ENCODE data around the gene TMTC4.

TMTC4 gene

DNA sequence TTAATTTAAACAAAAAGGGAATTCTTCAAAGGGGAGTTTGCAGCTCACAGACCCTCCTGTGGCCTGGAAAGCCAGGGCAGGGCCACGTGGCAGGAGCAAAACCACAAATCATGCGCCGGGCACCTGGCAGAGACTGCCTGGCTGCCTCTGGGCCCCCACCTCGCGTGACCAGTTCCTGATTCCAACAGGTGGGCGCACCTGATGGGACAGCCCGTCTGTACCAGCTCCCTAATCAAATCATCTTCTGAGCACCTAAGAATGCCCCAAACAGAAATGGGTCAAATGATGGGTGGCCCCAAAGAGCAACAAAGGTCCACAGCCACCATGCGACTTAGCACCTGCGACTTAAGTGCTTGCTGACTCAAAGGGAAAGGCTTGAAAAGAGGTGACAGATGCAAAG is 9.2 kb downstream of the TMTC4 start:
- DNase-seq (ENCODE audit: low read depth): no peak

DNA sequence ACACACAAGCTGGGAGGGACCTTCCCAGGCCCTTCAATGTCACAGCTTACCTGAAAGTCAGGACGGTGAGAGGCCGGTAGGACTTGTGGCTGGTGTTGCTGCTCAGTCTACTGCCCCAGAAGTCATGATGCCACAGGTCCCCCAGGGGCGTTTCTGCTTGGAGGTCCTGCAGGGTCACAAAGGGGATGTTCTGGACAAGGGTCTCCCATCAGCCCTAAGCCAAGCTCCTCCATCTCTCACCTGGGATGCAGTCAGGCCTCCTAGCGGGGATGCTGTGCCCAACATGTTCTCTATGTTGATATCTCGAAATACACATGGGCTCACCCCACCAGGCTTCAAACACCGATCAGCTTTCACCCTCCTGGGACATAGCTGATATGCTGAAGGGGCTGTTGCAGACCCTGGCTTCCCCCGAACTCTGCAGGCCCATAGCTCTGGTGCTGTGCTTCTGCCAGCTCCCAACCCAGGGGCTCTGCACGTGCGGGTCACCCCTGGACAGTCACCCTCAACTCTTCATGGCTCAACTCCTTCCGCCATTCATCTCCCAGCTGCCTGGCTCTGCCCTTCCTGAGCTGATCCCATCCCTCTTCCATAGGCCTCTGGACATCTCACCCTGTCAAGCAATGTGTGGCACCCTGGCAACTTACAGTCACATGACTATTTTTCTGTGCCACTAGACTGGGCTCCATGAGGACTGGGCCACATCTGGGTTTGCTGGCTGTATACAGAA is 10.3 kb downstream of the TMTC4 start:
- DNase-seq (ENCODE audit: low read depth): no peak

DNA sequence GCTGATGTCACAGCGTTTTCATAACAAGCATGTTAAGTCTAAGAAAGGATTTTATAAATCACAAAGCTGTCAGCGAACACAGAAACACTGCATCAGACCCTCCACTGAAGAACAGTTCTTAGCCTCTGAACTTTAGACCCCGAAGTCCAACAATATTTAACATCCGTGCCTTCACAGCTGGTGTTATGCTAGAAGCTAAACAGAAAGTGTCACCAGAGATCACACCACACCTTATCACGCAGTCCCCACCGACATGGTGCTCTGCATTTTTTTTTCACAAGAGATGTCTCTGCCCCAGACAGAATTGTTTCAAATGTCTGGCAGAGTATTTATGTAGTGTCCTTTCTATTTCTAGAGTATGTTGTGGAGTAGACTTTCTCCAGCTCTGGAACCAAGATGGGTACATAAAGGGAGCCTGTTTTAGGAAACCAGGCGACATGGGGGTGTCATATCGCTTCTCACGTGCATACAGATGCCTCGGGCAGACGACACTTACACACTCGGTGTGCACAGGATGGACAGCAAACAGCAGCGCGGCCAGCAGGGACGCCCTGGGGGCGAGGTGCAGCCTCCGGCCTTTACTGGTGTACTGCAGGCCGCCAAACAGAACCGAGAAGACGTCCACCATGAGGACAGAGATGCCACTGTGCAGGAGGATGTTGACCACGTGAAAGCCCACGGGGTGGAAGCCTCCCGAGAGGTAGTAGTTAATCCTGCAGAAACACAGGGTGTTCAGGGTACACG is 12.0 kb downstream of the TMTC4 start:
- DNase-seq (ENCODE audit: low read depth): no peak

DNA sequence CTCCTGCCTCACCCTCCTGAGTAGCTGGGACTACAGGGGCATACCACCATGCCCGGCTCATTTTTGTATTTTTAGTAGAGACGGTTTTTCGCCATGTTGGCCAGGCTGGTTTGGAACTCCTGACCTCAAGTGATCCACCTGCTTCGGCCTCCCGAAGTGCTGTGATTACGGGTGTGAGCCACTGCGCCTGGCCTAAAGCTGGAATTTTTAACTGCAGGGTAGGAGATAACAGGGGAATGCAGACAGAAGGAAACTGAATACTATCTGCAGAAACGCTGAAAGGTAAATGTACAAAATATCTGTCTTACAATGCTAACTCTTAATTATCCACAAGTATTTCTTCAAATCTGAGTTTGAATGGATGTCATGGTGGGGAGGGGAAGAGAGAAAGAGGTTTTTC is 13.8 kb downstream of the TMTC4 start:
- no peak for DNase-seq (ENCODE audit: low read depth)

DNA sequence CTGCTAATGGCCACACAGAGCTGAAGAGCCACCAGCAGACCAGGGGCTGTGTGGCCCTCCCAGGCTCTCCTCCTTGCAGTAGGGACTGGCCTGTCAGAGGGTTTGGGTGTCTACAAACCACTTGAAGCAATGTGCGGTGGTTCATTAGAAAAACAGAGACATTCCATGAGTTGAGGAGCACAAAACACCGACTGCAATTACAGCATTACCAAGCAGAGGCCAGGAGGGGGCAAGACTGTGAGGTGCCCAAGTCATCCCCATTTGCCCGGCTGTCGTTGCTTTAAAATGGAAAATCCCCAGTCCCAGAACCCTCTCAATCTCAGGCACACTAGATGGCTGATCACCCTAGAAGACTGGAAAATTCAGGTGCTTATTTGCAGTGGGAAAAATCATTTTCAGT is 15.0 kb downstream of the TMTC4 start:
- DNase-seq (ENCODE audit: low read depth): no peak

DNA sequence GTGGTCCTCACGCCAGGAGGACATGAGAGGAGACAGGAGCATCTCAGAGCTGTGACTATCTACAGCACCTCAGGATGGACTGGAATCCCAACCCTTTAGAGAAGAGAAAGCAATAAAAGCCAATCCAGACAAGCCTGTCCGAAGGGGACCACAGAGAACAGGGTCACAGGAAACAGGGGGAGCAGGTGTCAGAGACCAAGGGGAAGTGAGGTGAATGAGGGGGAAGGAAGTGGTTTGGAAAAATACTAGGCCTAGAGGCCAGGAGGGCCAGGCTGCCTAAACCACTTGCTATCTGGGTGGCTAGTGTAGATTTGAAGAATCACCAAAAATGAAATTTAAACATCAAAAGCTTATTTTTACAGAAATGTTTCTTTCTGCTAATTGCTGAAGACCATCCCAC is 16.2 kb downstream of the TMTC4 start:
- no peak for DNase-seq (ENCODE audit: low read depth)

DNA sequence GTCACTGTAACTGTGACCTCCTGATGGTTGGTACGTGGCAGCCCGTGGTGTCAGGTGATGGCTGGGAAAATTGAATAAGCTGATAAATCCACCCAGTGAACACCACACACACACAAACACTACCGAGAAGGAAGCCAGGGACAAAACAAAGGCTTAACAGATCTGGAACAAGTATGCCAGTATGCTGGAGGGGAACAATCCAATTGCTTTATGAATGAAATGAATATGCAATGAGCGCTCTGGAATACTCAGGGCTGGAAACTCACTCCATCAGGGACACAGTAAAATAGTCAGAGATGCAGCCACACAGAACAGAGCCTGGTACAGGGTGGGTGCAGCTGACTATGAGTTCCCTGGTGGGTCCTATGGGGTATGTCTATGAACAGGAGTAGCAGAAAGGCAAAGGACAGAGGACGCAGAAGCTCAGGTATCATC is 16.7 kb downstream of the TMTC4 start:
- DNase-seq (ENCODE audit: low read depth): no peak

DNA sequence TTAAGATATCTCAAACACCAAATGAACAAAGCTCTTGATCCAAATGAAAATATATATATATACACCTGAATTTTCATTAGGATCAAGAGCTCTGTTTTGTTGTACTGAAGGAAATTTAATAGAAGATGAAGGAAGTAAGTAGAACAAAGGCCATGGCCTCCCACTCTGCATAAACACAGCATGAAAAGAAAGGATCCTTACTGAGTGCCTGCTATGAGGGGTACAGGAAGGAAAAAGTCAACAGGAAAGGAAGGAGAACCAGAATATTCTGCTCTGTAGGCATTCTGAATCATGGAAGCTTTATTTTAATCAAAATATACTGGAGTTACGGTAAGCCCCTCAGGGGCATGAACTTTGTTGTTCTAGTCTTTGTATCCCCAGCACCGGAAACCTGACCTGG is 22.1 kb downstream of the TMTC4 start:
- DNase-seq (ENCODE audit: low read depth): no peak

DNA sequence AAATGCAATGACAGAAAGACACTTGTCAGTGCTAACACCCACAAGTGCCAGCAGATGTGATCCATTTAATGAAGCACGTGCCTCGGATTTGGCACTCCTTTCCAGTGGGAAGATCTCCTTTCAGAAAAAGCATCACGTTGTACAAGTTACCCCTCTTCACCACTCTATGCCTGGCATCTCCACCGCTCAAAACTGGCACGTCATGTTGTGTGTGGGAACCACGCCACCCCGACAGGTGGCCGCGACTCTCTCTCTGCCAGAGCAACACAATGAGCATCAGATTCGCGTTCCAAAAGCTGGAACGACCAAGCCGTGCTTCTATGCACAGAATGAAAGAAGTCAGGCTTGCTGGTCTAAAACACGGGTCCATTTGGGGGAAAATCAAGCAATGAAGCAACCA is 24.3 kb downstream of the TMTC4 start:
- DNase-seq (ENCODE audit: low read depth): no peak

DNA sequence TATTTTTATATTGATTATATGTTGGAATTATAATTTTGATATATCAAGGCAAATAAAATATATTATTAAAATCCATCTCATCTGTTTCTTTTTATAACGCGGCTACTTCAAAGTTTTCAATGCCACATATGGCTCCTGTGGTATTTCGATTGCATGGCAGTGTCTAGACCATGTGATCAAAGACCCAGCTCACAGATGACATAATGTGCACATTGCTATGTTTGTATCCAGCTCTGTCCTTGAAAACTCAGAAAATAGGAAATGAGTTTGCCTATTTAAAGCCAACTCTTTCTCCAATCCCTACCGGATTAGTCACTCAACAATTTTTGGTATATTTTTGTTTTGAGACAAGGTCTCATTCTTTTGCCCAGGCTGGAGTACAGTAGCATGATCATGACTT is 26.2 kb downstream of the TMTC4 start:
- DNase-seq (ENCODE audit: low read depth): no peak

DNA sequence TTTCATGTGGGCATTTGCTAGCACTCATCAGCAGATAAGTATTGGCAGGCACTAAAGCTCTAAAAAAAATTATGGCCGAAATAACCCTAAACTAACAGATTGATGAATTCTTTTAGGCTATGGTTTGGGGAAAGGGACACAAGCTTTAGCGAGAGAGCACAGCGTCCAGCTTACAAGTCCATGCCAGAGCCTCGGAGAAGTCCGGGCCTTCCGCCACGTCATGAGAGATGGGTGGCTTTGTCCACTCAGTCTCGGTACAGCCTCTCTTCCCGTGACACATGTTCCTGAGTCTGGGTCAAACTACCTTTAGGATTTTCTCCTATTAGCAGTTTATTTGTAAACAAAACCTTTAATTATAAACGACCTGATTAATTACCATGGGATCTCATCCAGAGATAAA is 27.7 kb downstream of the TMTC4 start:
- no peak for DNase-seq (ENCODE audit: low read depth)

DNA sequence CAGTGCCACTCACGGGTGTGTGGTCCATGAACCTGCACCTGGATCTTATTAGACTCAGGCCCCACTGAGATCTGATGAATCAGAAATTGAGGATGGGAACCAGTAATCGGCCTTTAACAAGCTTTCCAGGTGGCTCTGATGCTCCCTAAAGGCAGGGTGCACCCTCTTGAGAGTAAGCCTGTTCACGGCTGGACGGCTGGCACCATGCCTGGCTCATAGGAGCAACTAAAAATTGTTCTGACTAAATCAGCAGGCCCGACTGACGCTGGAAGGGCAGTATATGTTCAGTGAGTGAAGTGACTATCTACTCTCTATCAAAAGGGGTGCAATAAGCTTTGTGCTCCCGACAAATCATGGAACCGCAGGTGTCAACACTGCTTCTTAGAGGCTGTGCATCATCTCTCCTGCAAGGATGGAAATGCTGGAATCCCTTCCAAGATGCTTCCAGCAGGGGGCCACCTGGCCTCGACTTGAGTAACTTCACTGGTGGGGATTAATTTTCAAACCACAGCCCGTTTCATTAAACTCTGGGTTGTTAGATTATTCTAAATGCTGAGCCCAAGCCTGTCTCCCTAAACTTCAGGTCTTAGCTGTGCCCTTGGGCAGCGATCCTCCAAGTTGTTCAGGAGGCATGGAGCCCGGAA is 28.4 kb downstream of the TMTC4 start:
- peak; percentile 49 for DNase-seq (ENCODE audit: low read depth)

DNA sequence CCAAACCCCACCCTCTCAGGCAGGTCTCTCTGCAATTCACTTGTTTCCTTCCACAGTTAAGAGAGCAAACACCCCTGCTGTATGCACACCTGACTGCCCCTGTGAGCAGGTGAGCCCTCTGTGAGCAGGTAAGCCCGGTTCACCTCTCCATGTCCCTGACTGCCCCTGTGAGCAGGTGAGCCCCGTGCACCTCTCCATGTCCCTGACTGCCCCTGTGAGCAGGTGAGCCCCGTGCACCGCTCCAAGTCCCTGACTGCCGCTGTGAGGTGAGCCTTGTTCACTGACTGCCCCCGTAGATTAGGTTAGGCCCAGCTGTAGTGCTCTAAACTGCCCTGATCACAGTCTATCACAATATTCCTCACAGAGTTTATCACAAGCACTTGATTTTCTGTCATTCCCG is 29.2 kb downstream of the TMTC4 start:
- no peak for DNase-seq (ENCODE audit: low read depth)

DNA sequence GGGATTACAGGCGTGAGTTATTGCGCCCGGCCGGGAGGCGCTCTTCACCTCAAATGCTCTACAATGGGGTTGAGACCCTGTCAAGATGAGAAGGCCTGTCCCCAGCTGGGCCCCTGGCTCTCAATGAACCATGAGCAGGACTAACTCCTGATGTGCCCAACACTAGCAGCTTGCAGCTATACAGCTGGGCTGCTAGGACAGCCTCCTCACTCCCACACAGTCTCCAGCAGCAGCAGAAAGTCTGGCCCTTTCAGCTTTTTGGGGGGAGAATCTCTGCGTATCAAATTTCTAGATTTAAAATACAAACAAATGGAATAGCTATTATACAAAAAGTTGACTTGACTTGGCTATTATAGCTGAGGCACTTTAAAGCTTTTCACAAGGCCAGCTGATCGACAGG is 30.2 kb downstream of the TMTC4 start:
- DNase-seq (ENCODE audit: low read depth): no peak

DNA sequence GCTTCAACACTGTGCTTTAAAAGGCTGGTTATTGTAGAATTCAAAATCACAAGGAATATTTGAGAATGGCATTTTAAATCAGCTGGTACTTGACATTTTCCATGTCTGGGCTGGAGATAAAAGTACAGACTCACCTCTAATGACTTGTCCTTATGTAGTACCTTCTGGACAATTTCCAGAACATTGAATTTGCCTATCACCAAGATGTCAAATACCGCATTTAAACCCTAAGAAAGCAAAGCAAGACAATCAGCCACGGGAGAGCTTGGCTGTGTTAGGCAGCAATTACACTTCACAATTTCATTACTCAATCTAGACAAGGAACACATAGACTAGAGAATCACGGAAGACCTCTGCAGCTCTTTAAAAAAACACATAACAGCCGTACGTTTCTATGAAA is 36.8 kb downstream of the TMTC4 start:
- no peak for DNase-seq (ENCODE audit: low read depth)

DNA sequence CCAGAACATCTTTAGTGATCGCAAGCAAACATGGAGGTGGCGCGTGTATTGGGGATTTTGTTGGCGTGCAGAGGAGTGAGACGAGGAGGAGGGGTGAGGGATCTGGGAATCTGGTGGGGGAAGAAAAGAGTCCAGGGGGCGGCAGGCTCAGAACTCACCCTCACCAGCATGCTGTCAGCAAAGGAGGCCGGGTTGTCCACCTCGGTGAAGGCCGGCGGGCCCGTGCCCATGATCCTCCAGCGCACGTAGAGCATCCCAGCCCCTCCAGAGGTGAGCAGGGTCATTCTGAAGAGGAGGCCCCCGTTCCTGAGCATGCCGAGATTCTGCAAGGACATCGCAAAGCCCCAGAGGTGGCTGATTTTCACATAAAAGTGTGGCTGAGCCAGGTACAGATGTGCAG is 37.2 kb downstream of the TMTC4 start:
- no peak for DNase-seq (ENCODE audit: low read depth)

DNA sequence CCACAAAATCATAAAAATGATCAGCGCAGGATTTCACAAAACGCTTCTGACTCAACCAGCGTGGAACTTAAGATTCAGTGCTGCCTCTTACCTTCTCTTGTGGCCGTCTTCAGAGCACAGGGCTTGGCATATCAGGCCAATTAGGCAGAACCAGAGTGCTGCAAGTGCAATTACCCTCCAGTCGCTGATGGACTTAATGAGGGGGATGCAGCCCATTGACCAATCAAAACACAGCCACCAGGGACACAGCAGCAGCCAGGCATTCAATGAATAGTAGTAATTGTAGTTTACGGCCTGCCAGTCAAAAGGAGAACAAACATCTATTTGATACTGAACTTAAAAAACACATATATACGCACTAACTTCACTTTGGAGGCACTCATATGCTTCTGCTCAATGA is 38.2 kb downstream of the TMTC4 start:
- no peak for DNase-seq (ENCODE audit: low read depth)

DNA sequence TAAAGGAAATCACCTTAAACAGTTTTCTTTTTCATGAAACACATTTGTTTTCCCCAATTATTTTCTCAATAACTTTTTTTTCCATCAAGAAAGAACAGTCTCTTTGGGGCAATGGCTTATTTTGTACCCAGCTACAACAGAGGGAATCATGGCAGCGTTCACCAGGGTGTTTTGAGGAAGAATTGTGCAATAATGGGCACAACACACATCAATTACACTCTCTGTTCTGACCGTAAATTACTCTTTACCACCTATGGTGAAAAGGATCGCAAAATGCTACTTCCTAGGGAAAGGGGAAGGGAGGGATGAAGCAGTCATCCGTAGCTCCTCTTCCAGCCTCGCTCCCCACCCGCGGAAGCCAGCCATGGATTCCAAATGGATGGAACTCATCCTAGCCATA is 38.6 kb downstream of the TMTC4 start:
- DNase-seq (ENCODE audit: low read depth): no peak

DNA sequence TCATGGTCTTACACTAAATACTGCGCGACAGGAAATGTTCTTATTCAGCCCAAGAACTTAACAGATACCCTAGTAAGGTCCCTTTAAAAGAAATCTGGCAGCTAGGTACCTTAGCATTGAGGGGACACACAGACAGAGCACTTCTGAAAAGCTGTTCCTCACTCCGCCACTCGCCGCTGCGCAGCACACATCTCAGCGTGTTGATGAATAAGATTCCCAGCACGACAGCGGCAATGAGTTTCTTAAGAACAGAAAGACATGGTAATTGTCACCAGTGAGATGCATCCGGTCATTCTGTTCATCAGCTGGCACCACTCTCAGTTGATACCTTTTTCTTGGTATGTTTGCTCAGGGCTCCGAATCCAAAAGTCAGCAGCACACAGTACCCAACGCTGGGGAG is 39.9 kb downstream of the TMTC4 start:
- no peak for DNase-seq (ENCODE audit: low read depth)

DNA sequence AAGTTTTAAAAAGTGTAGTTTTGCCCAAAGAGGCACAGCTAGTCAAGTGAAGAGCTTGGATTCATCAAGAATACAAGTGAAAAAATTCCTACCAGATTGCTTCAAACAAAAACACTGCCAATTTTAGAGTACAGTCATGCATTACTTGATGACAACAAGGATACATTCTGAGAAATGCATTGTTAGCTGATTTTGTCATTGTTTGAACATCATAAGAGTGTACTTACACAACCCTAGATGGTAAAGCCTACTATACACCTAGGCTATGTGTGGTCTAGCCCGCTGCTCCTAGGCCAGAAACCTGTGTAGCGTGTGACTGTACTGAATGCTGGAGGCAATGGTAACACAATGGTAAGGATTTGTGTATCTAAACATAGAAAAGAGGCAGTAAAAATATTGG is 41.1 kb downstream of the TMTC4 start:
- peak; percentile 78 for DNase-seq (ENCODE audit: low read depth)

DNA sequence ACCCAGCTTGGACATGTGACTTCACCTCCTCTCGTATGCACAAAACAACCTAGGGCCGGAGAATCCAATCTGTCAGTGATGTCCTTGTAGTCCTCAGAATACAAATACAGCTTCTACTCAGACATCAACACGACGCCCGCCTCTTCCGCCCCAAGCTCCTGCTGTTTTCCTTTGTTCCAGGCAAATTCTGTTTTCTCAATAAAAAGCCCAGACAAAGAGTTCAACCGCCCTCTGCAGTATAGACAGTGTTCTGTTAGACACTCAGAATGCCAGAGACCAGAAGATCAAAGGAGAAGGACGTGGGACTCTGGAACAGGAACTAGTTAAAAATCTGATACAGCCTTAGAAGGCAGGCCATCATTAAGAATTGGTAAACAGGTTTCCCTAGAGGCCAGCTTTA is 44.0 kb downstream of the TMTC4 start:
- DNase-seq (ENCODE audit: low read depth): no peak

DNA sequence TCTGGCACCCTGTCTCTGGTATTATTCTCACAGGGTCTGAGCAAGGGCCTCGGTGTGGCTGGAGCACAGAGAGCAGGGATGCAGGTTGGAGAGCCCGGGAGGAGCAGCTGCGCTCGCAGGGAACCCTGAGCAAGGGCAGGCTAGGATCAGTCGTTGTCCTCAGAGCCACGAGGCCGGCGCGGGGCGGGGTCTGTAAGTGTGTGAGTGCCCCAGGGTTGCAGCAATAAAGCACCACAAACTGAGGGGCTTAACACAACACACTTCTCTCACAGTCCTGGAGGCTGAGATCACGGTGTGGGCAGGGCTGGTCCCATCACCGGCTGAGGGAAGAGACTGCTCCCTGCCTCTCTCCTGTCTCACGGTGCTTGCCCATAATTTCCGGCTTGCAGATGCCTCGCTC is 47.5 kb downstream of the TMTC4 start:
- DNase-seq (ENCODE audit: low read depth): no peak

DNA sequence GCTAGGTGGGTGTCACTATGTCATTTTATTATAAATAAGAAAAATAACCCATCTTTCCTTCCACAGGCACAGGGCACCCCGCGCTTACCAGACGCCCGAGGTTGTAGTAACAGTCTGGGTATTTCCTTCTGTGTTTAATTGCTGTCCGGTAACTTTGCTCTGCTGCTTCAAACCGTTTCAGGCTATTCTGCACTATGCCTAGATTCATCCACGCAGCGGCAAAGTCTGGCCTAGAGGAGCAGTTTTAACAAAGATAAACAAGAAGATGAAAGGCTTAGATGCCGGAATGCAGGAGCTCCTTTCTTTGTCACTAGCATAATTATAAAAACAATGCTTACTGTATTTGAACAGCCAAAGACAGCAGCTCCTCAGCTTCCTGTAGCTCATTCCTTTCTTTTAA is 49.1 kb downstream of the TMTC4 start:
- DNase-seq (ENCODE audit: low read depth): no peak
